Cardiac septum (tissue), 1 donor: ENCODE data around the gene SDK1. TPM values are rescaled to one million over a fixed set of nuclear protein-coding genes. Genes with fewer than 3 reads are reported as not detected.

ENCODE experiments used
- DNase-seq: peaks from one replicate; pipeline ENCODE4 v3.0.0-alpha.2; 2020; ENCODE audit warnings: low spot score
- intact Hi-C: fragments of 100-400 bp; cut with DNase I; formaldehyde crosslinking; loops from one replicate; pipeline ENCODE4 v1.14.0; 2022
- total RNA-seq: library from RNA; stranded (reverse); fragmentation: NEBNext Ultra II Directional; extraction: Animal tissue kit (Norgen Biotek cat#: 25700); gene quantifications from one replicate; pipeline ENCODE4 v1.2.1, GENCODE V29; 2021
- donor health status: DM: no; HTN: no; CAD: no.

SDK1 gene
- total RNA-seq, 1 donor from 2014 or later: 0.32 TPM

DNA sequence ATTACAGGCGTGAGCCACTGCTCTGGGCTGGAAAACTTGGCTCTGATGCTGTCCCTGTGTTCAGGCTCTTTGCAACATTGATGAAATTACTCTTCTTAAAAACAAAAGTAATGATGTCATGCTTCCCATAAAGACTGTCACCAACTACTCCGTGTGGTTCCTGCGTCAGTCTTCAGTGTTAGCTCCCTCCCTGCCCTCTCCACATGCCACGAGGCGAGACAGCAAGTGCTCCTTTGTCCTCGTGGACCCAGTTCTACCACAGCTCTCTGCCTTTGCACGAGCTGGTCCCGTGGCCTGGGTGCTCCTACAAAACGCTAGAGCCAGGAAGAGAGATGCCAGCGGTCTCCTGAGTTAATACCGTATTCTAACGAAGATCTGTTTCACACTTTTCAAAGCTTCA lies 194.5 kb downstream of the SDK1 start:
- intact Hi-C loops: no loop called here
- no peak for DNase-seq

DNA sequence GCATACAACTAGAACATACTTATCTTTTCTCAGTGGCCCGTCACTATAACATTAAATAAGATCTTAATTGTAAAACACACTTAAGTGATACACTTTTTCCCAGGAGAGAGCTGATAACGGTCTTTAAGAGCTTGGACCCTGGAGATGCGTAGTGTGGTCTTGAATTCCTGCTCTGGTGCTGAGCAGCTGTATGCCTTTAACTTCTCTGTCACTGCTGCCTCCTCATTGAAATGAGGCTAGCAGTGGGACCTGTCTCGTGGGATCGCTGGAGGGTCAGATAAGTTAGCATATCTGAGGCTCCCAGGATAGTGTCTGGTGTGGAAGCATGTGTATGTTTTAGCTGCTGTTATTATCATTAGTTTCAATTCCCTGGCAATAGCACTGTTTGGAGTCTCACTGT lies 194.9 kb downstream of the SDK1 start:
- intact Hi-C loops: no loop called here
- DNase-seq: no peak

DNA sequence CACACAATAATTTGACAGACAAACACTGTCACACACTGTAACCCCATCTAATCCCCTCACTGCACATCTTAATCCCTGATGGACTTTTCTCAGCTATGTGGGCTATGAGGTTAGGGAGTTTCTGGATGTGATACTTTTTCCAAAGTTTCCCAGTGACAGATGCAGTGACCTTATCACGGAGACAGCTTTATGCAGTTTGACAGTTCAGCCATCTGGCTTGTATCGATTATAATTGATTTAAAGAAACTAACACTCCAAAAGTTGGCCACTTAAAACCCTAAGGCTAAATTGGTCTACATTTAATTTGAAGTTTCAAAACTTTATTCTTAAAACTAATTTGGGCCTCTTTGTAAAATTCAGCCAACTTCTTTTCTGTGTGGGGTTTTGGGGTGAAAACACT lies 196.7 kb downstream of the SDK1 start:
- no peak for DNase-seq
- intact Hi-C loops: no loop called here

DNA sequence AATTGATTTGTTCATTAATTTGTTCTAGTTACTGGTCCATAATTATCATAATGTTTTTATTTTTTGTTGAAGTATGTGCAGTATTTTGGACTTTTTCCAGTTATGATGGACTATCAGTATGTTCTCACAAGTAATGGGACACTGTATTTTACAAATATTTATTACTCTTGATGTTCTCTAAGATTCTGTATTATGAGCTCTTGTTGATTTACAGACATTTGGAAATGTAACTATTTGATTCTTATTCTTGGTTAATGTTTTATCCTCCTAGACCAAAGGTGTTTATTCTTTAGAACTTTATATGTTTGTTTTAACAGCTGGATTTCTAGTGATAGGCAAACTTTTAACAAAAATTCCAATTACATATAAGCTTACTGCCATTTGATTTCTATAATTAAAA lies 200.6 kb downstream of the SDK1 start:
- DNase-seq: no peak
- intact Hi-C loops: no loop called here

- no peak for DNase-seq
- intact Hi-C loops: no loop called here
These were observed 203.3 kb downstream of the SDK1 start for GRCh38 chr7:3504384-3504783.

- intact Hi-C loops: no loop called here
- DNase-seq: no peak
These were observed 209.3 kb downstream of the SDK1 start for GRCh38 chr7:3510101-3511020.

- no peak for DNase-seq
- intact Hi-C loops: no loop called here
These were observed 216.3 kb downstream of the SDK1 start for GRCh38 chr7:3517344-3517743.

DNA sequence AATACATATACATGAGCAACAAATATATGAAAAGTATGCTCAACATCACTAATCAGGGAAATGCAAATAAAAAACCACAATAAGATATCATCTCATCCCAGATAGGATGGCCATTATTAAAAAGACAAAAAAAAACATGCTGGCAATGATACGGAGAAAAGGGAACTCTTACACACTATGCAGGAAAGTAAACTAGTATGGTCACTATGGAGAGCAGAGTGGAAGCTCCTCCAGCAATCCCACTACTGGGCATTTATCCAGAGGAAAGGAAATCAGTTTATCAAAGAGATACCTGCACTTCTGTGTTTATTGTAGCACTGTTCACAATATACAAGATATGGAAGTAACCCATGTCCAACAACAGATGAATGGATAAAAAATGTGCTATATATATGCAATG lies 217.5 kb downstream of the SDK1 start:
- DNase-seq: no peak
- intact Hi-C loops: no loop called here

GRCh38 chr7:3520206-3520605 lies 219.2 kb downstream of the SDK1 start:
- intact Hi-C loops: no loop called here
- DNase-seq: no peak

GRCh38 chr7:3527496-3528124 lies 226.6 kb downstream of the SDK1 start:
- intact Hi-C loops: no loop called here
- DNase-seq: no peak

- no peak for DNase-seq
- intact Hi-C loops: no loop called here
These were observed 232.0 kb downstream of the SDK1 start for GRCh38 chr7:3533040-3533439.

DNA sequence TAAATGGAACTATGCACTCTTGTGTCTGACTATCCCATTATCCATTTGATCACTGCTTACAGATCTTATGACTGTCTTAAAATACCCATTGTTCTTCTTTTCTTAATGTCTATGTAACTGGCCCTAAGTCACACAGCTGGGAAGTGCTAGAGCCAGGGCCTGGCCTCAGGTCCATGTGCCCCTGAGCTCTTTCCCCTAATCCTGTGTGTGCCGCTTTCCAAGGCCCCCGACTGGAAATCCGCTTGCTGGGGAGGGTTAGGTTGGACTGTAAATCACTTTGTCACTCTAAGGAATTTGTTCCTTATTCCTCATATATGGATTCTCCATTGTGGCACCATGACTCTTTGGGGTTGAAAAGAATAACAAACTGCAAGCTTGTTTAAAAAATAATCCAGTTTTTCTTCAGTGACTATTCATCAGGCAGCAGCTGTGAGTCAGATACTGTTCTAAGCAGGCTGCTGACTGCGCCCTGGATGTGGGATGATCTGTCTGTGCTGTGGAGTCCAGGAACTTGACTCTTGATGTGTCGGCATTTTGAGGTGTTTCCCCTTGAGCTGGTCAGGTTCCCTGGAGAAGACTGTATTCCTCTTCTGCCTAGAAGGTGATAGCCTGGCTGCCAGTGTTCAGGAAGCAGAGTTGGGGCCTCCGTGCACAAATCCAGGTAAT lies 236.3 kb downstream of the SDK1 start:
- intact Hi-C loops: no loop called here
- no peak for DNase-seq

- intact Hi-C loops: no loop called here
- no peak for DNase-seq
These were observed 237.0 kb downstream of the SDK1 start for GRCh38 chr7:3538041-3538440.

DNA sequence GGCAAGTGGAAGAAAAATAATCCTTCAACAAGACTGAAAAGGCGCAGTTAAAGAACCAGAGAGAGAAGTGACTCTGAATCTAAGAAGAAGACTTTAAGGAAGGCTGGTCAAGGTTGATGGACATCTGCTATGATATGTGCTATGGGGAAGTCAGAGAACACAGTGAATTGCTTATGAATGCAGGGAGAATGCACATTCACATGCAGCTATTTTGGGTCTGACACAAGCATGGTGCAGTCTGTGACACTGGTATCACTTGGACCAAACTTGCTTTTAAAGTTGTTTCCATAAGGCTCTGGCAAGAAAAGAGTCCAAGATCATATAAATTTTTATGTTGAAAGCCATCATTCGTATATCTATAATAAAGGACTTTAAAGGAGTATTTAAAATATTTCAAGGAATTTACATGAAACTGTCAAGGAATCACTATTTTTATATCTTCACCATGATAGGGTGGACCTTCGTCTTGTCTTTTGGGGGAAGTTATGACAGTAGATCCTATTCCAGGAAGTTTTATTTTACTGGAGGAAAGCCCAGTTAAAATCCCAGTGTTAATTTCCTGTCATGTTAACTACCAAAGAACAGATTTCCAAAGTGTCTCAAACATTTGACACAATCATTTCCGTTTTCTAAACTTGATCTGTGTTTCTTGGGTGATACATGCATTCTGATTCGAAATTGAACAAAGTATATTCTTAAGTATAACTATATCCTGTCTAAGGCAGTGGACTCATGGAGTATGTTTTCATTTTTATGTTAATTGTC lies 239.6 kb downstream of the SDK1 start:
- DNase-seq: no peak
- intact Hi-C loops: no loop called here

DNA sequence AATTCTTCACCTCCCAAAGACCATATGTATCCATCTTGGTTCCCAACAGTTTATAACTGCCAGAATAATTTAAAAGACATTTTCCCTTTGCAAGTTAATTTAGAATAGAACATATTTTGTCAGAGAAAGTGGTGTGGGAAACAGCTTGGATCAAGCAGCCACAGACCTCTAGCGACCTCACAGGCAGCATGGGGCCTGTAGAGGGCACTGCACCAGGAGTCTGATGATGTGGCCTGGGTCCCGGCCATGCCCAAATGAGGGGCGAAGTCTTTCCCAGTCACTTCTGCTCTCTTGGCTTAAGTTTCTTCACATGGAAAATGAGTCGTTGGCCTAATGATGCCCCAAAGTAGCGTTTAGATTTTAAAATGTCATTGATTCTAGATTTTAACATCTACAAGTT lies 243.2 kb downstream of the SDK1 start:
- DNase-seq: no peak
- intact Hi-C loops: no loop called here

DNA sequence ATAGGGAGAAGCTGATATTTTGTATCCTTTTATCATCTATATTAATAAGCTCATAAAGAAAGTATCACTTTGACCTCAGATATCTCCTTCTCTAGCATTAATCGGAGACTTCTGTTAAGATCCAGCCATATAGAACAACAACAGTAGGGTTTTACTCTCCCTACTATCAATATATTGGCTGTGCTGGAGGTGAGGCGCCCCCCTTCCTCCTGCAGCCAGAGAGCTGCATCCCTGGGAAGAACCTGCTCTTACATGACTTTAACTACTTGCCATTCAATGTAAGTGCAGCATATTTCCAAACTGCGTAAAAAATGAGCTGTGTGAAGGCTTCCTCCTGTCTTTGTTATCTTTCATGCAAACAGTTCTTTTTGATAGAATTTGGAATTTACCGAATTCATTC lies 247.8 kb downstream of the SDK1 start:
- intact Hi-C loops: no loop called here
- DNase-seq: no peak

GRCh38 chr7:3549601-3550000 lies 248.5 kb downstream of the SDK1 start:
- intact Hi-C loops: no loop called here
- DNase-seq: no peak

- intact Hi-C loops: no loop called here
- DNase-seq: no peak
These were observed 250.5 kb downstream of the SDK1 start for GRCh38 chr7:3551536-3551935.

DNA sequence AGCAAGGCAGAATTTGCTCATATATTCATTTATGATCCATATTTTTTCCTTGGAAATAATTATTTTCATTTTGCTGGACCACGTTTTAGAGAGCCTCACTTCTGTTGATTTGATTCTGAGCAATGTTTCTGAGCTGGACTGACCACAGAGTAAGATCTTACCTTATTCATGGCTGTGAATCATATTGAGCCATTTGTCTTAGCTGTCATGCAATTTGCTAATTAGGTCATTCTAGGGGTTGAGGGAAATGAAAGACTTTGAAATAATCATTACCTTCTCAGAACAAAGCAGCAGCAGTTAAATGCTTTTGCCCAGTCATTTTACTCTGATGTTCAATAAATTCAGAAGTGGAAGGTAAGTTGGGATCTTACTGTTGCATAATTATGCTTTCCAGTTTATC lies 251.4 kb downstream of the SDK1 start:
- DNase-seq: no peak
- intact Hi-C loops: no loop called here

- DNase-seq: no peak
- intact Hi-C loops: no loop called here
These were observed 257.3 kb downstream of the SDK1 start for GRCh38 chr7:3558400-3558799.
